Panc1 (cell line): ENCODE results near the gene PRDM5. TPM values are rescaled to one million over a fixed set of nuclear protein-coding genes. Genes with fewer than 3 reads are reported as not detected.

Experiments used
- total RNA-seq: library from RNA; stranded (reverse); gene quantifications from one replicate; pipeline ENCODE4 v1.2.1, GENCODE V29; 2021; ENCODE audit not compliant: unreplicated experiment

Gene PRDM5
- total RNA-seq, 1 experiment from 2014 or later: 8.4 TPM

Other genes with a start within 250 kb of the PRDM5 start
- gene NDNF, start 149.8 kb upstream of the PRDM5 start, total RNA-seq: 0.10 TPM
- not detected for gene TNIP3, start 241.6 kb upstream of the PRDM5 start, total RNA-seq